GF-D8 (cell line): ENCODE data around the gene TBC1D20.
"Not testable (repeated sequence)": the region's sequence is repeated elsewhere in the genome, so short reads cannot be mapped to it uniquely, and the experiment has no call there.

Experiments
- DNase-seq: peaks from one replicate; lab custom pipeline; 2025; lab: John Stamatoyannopoulos, UW

TBC1D20 gene

GRCh38 chr20:475463-476357 is 13.4 kb upstream of the TBC1D20 start:
- DNase-seq, result no peak

GRCh38 chr20:474581-474980 is 12.2 kb upstream of the TBC1D20 start:
- no peak for DNase-seq

- no peak for DNase-seq
These were observed 10.6 kb upstream of the TBC1D20 start for GRCh38 chr20:472889-473292.

- no peak for DNase-seq
These were observed 10.0 kb upstream of the TBC1D20 start for GRCh38 chr20:472137-472846.

- DNase-seq, result peak; percentile 65
These were observed 7.6 kb upstream of the TBC1D20 start for GRCh38 chr20:469746-470490.

- DNase-seq, result no peak
These were observed 5.4 kb upstream of the TBC1D20 start for GRCh38 chr20:467755-468154.

GRCh38 chr20:461254-462198 is 807 bp downstream of the TBC1D20 start:
- DNase-seq, result peak; percentile 5

- DNase-seq, result peak; percentile 50
These were observed 1.6 kb downstream of the TBC1D20 start for GRCh38 chr20:460707-461106.

GRCh38 chr20:460180-460579 is 2.2 kb downstream of the TBC1D20 start:
- no peak for DNase-seq

- DNase-seq, result no peak
These were observed 3.6 kb downstream of the TBC1D20 start for GRCh38 chr20:458776-459175.

GRCh38 chr20:454951-455350 is 7.4 kb downstream of the TBC1D20 start:
- DNase-seq, result no peak

GRCh38 chr20:452021-452420 is 10.3 kb downstream of the TBC1D20 start:
- not testable (repeated sequence) for DNase-seq

- DNase-seq, result no peak
These were observed 16.6 kb downstream of the TBC1D20 start for GRCh38 chr20:445514-446336.

GRCh38 chr20:444862-445426 is 17.4 kb downstream of the TBC1D20 start:
- DNase-seq, result no peak

- no peak for DNase-seq
These were observed 18.2 kb downstream of the TBC1D20 start for GRCh38 chr20:444117-444516.

GRCh38 chr20:443223-443775 is 19.0 kb downstream of the TBC1D20 start:
- no peak for DNase-seq

GRCh38 chr20:440636-441035 is 21.7 kb downstream of the TBC1D20 start:
- DNase-seq, result no peak

- no peak for DNase-seq
These were observed 22.2 kb downstream of the TBC1D20 start for GRCh38 chr20:440148-440547.

GRCh38 chr20:438571-439469 is 23.5 kb downstream of the TBC1D20 start:
- peak; percentile 95 for DNase-seq
